Measurements from ENCODE around the gene SH3BP5. TPM values are rescaled to one million over a fixed set of nuclear protein-coding genes. Genes with fewer than 3 reads are reported as not detected.
A peak's percentile ranks its signal among the peaks of the same experiment; 100 is the strongest.

SH3BP5 gene
- total RNA-seq, 2 experiments from 2014 or later = 2.4 TPM

DNA sequence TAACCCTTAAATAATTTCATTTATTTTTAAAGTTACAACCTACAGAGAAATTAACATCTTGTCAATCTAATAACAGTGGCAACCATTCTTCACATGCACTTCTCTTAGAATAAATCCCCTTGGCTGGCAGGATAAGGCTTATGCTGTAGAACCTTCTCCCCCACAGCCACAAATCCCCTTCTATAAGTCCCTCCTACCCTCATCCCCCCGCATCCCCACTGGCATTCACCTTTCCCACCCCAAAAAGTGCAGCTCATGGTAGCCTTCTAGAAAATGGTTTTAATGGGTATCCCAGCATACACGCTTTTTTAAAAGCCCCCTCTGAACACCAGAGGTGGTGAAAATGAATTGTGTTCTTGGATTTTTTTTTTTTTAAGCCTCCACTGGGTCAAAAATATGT lies 77.2 kb downstream of the SH3BP5 start:
- no peak overlapping the region for H3K4me3 Mint-ChIP-seq
- H3K9me3 Mint-ChIP-seq = no peaks in the 10 kb centered on the region
- H3K4me1 Mint-ChIP-seq = peaks cover 10% of the 10 kb centered on the region
- H3K27ac Mint-ChIP-seq = peak overlapping the region; percentile 74
- DNase-seq = no peak
- H3K36me3 Mint-ChIP-seq = peaks cover 12% of the 10 kb centered on the region
- no peaks in the 10 kb centered on the region for H3K27me3 Mint-ChIP-seq

DNA sequence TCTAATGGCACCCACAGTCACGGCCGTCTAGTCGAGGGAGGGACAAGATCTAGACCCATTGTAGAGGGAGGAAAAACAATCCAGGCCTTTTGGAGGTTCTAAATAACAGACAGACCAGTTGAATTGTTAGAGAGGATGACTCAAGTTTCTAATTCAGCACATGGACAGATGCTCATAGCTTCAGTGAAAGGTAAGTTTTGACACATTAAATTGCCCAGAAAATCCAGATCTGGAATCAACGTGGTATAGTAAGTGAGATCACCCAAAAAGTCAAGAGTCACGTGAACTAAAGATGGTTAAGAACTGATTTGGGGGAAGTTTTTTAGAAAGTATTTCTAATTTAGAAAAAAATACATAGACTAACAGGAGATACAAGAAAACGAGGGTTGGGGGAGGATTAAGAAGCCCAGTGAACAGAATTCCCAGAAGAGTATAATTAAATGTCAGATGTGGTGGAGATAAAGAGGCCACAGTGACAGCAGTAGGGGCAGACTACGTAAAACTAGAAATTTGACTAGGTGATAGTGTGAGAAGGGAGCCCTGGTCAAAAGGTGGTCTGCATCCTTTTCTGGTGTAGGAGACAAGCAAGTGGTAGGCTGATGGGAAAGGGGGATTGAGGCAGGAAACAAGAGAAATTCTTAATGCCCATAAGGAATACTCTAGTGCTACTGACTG lies 79.2 kb downstream of the SH3BP5 start:
- H3K27ac Mint-ChIP-seq = peak overlapping the region; percentile 42
- H3K9me3 Mint-ChIP-seq = no peaks in the 10 kb centered on the region
- no peak for DNase-seq
- peaks cover 10% of the 10 kb centered on the region for H3K4me1 Mint-ChIP-seq
- no peak overlapping the region for H3K4me3 Mint-ChIP-seq
- H3K36me3 Mint-ChIP-seq = peaks cover 14% of the 10 kb centered on the region
- H3K27me3 Mint-ChIP-seq = no peaks in the 10 kb centered on the region

DNA sequence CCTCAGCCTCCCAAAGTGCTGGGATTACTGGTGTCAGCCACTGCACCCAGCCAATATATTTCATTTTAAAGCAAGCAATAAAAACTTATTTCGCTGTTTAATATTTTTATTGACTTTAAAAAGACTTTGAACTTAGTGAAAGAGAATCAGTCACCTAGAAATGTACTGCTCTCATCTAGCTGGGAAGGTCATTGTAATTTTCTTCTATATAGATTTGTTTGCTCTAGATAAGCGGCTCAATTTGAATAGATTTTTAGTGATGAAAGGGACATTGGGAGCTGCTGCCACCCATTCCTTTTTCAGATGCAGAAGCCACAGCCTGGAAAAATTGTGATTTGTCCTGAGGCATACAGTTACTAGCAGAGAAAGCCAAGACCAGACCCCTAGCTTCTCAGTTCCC lies 86.2 kb downstream of the SH3BP5 start:
- H3K4me3 Mint-ChIP-seq = no peak overlapping the region
- DNase-seq = no peak
- no peaks in the 10 kb centered on the region for H3K27me3 Mint-ChIP-seq
- peaks cover 14% of the 10 kb centered on the region for H3K36me3 Mint-ChIP-seq
- H3K4me1 Mint-ChIP-seq = peaks cover 2% of the 10 kb centered on the region
- no peak overlapping the region for H3K27ac Mint-ChIP-seq
- H3K9me3 Mint-ChIP-seq = no peaks in the 10 kb centered on the region

DNA sequence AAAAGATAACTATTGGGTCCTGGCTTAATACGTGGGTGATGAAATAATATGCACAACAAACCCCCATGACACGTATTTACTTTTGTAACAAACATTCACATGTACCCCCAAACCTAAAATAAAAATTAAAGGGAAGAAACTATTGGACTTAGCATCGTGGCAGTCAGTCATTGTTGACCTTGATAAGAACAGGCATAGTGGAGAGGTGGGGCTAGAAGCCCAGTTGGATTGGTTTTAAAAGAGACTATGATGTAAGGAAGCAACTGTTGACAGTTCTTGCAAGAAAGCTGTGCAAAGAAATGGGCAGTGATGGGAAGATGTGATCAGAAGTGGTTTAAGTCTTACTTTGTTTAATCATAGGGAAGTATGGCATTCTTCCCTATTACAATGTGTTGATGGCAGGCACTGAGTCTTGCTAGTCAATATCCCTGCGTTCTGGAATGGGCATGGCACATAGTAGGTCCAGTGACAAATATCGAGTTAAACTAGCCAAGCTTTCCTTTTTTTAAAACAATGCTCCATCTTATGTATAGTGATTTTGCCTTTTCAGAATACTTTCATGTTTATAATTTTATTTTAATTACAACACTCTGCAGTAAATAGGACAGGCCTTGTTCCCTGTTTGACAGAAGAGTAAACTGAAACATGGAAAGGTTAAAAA lies 88.4 kb downstream of the SH3BP5 start:
- DNase-seq = no peak
- no peaks in the 10 kb centered on the region for H3K9me3 Mint-ChIP-seq
- peaks cover 11% of the 10 kb centered on the region for H3K36me3 Mint-ChIP-seq
- H3K4me3 Mint-ChIP-seq = no peak overlapping the region
- H3K4me1 Mint-ChIP-seq = no peaks in the 10 kb centered on the region
- H3K27me3 Mint-ChIP-seq = no peaks in the 10 kb centered on the region
- no peak overlapping the region for H3K27ac Mint-ChIP-seq

DNA sequence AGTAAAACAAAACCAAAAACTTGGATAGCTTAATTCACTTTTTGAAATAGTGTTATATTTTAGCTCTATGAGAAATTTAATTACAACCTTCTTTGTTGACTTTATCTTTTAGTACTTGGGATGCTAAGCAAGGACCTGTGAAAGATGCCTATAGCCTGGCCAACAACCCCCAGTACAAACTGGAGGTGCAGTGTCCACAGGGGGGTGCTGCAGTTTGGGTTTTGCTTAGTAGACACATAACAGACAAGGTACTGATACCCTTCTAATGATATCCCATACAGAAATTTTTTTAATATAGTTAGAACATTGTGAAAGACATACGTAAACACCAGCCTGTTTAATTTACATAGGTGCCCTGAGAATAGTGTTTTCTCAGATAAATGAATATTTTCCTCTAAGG lies 91.0 kb downstream of the SH3BP5 start:
- DNase-seq = peak; percentile 25
- H3K9me3 Mint-ChIP-seq = no peaks in the 10 kb centered on the region
- no peaks in the 10 kb centered on the region for H3K27me3 Mint-ChIP-seq
- H3K4me1 Mint-ChIP-seq = no peaks in the 10 kb centered on the region
- no peak overlapping the region for H3K27ac Mint-ChIP-seq
- H3K36me3 Mint-ChIP-seq = peaks cover 9% of the 10 kb centered on the region
- no peak overlapping the region for H3K4me3 Mint-ChIP-seq

GRCh38 chr3:15229262-15229661 lies 103.1 kb downstream of the SH3BP5 start:
- Mint-ChIP-seq H3K27me3 (no peaks in the 10 kb centered on the region), H3K4me3 (no peak overlapping the region), H3K36me3 (peaks cover 10% of the 10 kb centered on the region), H3K9me3 (no peaks in the 10 kb centered on the region), H3K4me1 (peaks cover 3% of the 10 kb centered on the region), H3K27ac (no peak overlapping the region)
- no peak for DNase-seq

DNA sequence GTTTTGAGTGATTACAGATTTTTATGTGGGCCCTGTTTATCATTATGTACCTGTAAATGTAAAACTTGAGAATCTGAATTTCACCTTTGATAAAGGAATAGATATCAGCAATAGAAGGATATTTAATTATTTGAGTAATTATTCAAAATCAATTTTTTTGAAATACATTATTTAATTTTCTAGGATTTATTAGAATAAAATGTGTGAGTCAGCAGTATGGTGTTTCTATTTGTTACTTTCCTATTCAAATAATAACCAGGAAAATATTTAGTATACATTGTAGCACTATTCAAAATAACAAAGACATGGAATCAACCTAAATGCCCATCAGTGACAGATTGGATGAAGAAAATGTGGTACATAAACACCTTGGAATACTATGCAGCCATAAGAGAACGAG lies 104.2 kb downstream of the SH3BP5 start:
- H3K27ac Mint-ChIP-seq = no peak overlapping the region
- H3K4me1 Mint-ChIP-seq = peaks cover 3% of the 10 kb centered on the region
- DNase-seq = no peak
- H3K27me3 Mint-ChIP-seq = no peaks in the 10 kb centered on the region
- H3K4me3 Mint-ChIP-seq = no peak overlapping the region
- no peaks in the 10 kb centered on the region for H3K9me3 Mint-ChIP-seq
- H3K36me3 Mint-ChIP-seq = peaks cover 10% of the 10 kb centered on the region

DNA sequence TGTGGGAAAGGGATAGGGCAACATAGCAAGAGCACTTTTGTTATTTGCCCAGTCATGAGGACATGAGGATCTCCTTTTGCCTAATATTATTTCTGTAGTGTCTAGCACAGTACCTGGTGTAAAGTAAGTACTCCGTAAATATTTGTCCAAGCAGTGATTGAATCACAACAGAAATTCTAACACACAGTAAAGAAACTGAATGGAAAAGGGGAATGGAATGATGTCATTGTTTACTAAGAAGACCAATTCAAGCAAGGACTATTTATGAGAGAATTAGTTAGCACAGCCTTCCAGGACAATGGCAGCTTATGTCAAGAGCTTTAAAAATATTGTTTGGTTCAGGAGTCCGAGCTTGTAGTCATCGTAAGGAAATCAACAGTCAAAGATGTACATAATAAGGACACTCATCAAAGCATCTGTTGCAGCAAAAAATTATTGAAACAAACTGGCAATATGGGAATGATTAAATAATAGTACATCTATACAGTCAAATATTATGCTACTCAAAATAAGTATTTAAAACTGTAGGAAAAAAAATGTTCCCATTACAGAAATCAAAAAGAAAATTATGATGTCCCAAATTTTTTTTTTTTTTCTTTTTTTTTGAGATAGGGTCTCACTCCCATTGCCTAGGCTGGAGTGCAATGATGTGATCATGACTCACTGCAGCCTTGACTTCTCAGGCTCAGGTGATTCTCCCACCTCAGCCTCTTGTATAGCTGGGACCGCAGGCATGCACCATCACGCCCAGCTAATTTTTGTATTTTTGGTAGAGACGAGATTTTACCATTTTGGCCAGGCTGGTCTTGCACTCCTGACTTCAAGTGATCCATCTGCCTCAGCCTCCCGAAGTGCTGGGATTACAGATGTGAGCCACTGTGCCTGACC lies 108.5 kb downstream of the SH3BP5 start:
- Mint-ChIP-seq H3K4me1 (peaks cover 5% of the 10 kb centered on the region), H3K27ac (no peak overlapping the region)

DNA sequence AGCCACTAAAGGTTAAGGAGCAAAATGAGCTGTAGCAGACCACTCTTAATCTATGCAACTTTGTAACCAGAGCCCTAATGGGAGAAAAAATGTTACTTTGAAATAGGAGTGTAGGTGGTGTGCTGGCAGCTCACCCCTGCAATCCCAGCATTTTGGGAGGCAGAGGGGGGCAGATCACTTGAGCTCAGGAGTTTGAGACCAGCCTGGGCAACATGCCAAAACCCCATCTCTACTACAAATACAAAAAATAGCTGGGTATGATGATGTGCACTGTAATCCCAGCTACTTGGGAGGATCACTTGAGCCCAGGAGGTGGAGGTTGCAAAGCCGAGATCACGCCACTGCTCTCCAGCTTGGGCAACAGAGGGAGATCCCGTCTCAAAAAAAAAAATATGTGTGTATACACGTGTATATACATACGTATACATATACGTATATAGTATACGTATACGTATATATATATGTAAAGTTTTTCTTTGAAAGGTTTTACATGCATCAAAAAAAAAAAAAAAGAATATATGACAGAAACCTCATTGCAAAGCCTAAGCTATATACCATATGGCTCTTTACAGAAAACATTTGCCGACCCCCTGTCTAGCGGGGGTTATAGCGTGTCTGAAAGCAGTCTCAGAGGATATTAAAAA lies 110.7 kb downstream of the SH3BP5 start:
- Mint-ChIP-seq H3K27me3 (no peaks in the 10 kb centered on the region), H3K4me3 (no peak overlapping the region), H3K36me3 (peaks cover 11% of the 10 kb centered on the region), H3K4me1 (peaks cover 8% of the 10 kb centered on the region), H3K27ac (no peak overlapping the region), H3K9me3 (no peaks in the 10 kb centered on the region)
- DNase-seq = no peak

More for the DNA sequence above, 108.5 kb downstream of the SH3BP5 start:
- Mint-ChIP-seq H3K9me3 (no peaks in the 10 kb centered on the region), H3K4me3 (no peak overlapping the region), H3K27me3 (no peaks in the 10 kb centered on the region), H3K36me3 (peaks cover 15% of the 10 kb centered on the region)
- no peak for DNase-seq

- H3K4me1 Mint-ChIP-seq = peaks cover 12% of the 10 kb centered on the region
- H3K4me3 Mint-ChIP-seq = no peak overlapping the region
- no peaks in the 10 kb centered on the region for H3K27me3 Mint-ChIP-seq
- peaks cover 12% of the 10 kb centered on the region for H3K36me3 Mint-ChIP-seq
- H3K27ac Mint-ChIP-seq = no peak overlapping the region
- DNase-seq = no peak
- H3K9me3 Mint-ChIP-seq = no peaks in the 10 kb centered on the region
Observed at GRCh38 chr3:15220661-15221060, 111.7 kb downstream of the SH3BP5 start.

- no peak overlapping the region for H3K27ac Mint-ChIP-seq
- H3K4me3 Mint-ChIP-seq = no peak overlapping the region
- peaks cover 15% of the 10 kb centered on the region for H3K36me3 Mint-ChIP-seq
- H3K4me1 Mint-ChIP-seq = peaks cover 12% of the 10 kb centered on the region
- H3K9me3 Mint-ChIP-seq = no peaks in the 10 kb centered on the region
- no peak for DNase-seq
- H3K27me3 Mint-ChIP-seq = no peaks in the 10 kb centered on the region
Observed at GRCh38 chr3:15220056-15220455, 112.3 kb downstream of the SH3BP5 start.

DNA sequence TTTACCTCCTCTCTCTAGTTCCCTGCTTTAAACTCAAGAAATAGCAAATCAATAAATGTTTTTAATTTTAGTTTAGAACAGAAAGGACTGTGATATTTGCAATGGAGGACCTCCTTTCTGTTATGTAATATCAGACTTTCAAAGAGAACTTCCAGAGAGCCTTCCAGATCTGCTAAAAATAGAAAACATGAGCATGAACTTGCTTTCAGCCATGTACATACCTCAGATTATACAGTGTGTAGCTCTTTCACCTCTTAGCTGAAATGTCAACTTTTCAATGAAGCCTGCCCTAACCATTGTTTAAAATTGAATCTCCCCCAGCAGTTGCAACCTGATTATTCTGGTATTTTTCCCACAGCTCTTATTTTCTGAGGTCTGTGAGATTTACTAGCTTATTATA lies 113.7 kb downstream of the SH3BP5 start:
- peaks cover 14% of the 10 kb centered on the region for H3K4me1 Mint-ChIP-seq
- H3K4me3 Mint-ChIP-seq = no peak overlapping the region
- DNase-seq = no peak
- H3K9me3 Mint-ChIP-seq = no peaks in the 10 kb centered on the region
- H3K27ac Mint-ChIP-seq = no peak overlapping the region
- no peaks in the 10 kb centered on the region for H3K27me3 Mint-ChIP-seq
- H3K36me3 Mint-ChIP-seq = peaks cover 17% of the 10 kb centered on the region

GRCh38 chr3:15217841-15218267 lies 114.5 kb downstream of the SH3BP5 start:
- Mint-ChIP-seq H3K4me1 (peaks cover 14% of the 10 kb centered on the region), H3K27me3 (no peaks in the 10 kb centered on the region), H3K9me3 (no peaks in the 10 kb centered on the region), H3K27ac (no peak overlapping the region), H3K36me3 (peaks cover 15% of the 10 kb centered on the region), H3K4me3 (no peak overlapping the region)
- no peak for DNase-seq

DNA sequence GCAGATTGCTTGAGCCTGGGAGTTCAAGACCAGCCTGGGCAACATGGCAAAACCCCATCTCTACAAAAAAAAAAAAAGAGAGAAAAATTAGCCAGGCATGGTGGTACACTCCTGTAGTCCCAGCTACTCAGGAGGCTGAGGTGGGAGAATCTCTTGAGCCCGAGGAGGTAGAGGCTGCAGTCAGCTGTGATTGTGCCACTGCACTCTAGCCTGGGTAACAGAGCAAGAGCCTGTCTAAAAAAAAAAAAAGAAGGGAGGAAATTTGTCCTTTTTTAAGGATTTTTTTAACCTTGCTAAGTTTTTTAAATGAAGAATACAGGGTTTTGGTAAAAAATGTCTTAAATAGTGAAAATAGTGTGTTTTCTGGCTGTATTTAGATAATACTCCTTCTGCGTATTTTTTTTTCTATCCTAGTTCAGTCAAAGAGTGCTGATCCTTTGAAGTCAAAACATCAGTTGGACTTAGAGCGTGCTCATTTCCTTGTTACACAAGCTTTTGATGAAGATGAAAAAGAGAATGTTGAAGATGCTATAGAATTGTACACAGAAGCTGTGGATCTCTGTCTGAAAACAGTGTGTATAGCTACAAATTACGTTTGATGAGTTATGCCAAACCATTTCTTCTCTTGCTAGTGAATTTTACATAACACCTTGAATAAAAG lies 115.2 kb downstream of the SH3BP5 start:
- H3K27ac Mint-ChIP-seq = no peak overlapping the region
- H3K4me3 Mint-ChIP-seq = no peak overlapping the region
- no peaks in the 10 kb centered on the region for H3K27me3 Mint-ChIP-seq
- DNase-seq = no peak
- no peaks in the 10 kb centered on the region for H3K9me3 Mint-ChIP-seq
- peaks cover 17% of the 10 kb centered on the region for H3K36me3 Mint-ChIP-seq
- H3K4me1 Mint-ChIP-seq = peaks cover 14% of the 10 kb centered on the region
